Measurements from ENCODE around the gene RRP15.

DNA sequence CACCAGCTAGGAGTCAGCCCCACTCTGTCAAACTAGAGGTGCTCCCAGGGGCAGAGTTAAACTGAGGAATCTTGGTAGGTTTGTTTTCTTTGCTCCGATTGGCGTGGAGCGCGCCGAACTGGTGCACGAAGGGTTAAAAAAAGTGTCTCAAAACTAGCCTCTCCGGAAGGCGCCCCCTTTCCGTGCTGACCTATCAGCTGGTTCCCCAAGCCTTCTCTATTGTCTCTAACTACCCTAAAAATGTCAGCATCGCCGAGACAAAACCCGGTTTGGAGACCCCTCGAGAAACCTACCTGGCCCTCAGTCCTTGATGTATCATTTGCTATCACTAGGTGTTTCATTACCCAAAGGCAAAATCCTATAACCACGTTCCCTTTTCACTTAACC, 62.2 kb downstream of the RRP15 start:
- TF ChIP-seq TAF1 (IDR thresholded peaks at IDR 0.05; ENCODE audit: borderline replicate concordance, low read depth, low read length): no peak
- TF ChIP-seq POLR2AphosphoS5 (IDR thresholded peaks at IDR 0.05; ENCODE audit: low read depth, low read length): no peak
- TF ChIP-seq POLR2A (IDR thresholded peaks at IDR 0.05; ENCODE audit: low read depth, low read length): no peak
